OCI-M2 (cell line): ENCODE data around the gene CASP8AP2.
"Not testable (repeated sequence)": the region's sequence is repeated elsewhere in the genome, so short reads cannot be mapped to it uniquely, and the experiment has no call there.

Experiments used
- DNase-seq: peaks from one replicate; lab custom pipeline; 2025; ENCODE audit not compliant: unreplicated experiment; lab: John Stamatoyannopoulos, UW

CASP8AP2 gene

DNA sequence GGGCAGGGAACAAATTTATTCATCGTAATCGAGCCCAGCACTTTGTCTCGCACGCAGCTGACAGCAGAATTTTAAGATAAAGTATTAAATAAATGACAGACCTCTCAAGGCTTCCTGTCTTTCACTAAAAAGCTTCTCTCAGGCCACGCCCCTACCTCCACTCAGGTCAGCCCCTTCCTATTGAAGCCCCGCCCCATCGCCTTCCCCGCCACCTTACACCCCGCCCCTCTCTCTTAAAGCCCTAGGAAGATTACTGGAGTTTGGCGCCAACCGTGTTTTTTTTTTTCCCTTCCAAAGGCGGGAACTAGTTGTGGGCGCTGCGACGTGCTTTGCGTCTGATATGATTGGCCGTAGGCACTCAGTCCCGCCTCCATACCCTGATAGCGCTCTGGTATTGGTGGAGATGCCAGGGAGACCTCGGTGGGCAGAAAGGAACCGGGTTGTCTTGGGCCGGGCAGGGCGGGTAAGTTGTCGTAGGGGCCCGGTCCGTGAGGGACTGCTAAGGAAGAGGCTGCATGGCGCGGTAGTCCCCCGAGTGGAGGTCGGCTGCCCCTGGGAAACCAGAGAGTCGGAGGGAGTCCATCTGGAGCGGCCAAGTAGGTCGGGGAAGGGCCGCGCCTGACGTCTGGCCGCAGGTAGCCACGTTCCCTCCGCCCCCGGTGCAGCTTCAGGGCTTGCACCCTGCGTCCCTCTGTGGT, at the start of gene CASP8AP2:
TSS of gene CASP8AP2 (plus strand) at position 409 of the 698 bp plus-strand sequence.
- peak; percentile 97 for DNase-seq

DNA sequence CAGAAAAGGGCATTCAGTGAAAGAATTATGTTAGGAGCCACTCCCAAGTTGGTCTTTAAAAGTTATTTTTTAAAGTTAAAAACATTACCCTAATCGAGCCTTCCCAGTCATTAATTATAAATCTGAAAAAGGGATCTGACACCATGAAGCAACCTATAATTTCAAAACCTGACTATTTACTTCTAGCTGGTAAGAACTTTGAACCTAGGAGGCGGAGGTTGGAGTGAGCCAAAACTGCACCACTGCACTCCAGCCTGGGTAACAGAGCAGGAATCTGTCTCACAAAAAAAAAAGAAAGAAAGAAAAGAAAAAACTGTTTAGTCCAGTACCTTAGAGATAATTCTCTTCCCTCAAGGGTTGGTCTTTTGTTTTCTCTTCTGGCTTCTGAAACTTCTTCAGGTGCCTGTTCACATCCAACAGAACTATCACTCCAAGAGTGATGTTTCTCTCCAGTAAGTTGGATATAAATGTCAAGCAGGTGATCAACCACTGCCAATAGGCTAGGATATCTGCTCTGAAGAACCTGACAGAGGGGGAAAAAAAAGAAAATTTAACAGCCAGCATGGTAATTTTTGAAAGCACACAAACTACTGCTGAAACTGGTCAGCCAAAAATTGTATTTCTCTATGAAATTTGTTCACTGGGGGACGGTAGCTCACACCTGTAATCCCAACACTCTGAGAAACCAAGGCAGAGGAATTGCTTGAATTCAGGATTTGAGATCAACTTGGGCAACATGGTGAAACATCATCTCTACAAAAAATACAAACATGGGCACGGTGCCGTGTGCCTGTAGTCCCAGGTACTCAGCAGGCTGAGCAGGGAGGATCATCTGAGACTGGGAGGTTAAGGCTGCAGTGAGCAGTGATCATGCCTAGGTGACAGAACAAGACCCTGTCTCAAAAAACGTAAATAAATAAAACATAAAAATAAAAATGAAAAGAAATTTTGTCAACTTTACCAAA, 48.3 kb upstream of the CASP8AP2 start:
- DNase-seq = no peak

DNA sequence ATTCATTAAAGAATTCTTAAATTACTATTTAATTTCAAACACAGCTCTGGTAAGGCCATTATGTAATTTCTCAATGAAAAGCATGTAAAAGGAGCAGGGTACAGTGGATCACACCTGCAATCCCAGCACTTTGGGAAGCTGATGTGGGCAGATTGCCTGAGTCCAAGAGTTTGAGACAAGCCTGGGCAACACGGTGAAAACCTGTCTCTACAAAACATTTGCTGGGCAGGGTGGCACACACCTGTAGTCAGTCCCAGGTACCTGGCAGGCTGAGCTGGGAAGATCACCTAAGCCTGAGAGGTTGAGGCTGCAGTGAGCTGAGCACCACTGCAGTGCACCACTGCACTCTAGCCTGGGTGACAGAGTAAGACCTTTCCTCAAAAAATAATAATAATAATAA, 47.5 kb upstream of the CASP8AP2 start:
- DNase-seq = no peak

DNA sequence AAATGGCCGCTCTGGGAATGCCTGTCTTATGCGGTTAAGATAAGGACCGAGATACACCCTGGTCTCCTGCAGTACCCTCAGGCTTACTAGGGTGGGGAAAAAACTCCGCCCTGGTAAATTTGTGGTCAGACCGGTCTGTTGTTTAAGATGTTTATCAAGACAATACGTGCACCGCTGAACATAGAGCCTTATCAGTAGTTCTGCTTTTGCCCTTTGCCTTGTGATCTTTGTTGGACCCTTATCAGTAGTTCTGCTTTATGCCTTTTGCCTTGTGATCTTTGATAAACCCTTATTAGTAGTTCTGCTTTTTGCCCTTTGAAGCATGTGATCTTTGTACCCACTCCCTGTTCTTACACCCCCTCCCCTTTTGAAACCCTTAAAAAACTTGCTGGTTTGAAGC, 46.4 kb upstream of the CASP8AP2 start:
- DNase-seq = not testable (repeated sequence)

DNA sequence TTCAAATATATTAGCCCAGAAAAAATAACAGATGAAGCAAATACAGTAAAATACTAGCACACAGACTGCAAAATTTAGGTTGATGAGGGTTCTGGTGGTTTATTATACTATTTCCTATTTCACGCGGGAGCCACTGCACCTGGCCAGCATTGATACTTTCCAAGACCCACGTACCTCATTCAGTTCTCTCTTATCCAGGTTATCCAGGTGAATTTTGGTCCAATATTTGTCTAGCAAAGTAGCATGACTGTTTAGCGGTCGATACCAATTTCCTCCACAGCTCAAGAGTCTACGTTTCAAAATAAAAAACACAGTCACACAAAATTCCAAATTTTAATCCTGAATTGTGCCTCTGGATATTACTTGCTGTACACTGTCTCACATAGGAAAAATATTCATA, 44.8 kb upstream of the CASP8AP2 start:
- DNase-seq = no peak

DNA sequence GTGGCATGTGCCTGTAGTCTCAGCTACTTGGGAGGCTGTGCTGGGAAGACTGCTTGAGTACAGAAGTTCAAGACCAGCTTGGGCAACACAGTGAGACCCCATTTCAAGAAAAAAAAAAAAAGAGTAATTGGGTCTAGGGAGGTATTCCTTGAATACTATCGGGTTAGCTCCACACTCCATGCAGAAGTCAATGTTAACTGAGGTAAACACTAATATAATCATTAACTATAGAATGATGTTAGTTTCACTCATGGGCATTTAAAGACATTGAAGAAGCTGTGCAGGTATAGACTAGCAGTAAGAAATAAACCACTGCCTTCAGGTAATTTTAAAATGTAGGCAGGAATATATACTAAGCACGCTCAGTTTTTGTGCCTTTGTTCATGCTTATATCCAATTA, 42.7 kb upstream of the CASP8AP2 start:
- DNase-seq = no peak

DNA sequence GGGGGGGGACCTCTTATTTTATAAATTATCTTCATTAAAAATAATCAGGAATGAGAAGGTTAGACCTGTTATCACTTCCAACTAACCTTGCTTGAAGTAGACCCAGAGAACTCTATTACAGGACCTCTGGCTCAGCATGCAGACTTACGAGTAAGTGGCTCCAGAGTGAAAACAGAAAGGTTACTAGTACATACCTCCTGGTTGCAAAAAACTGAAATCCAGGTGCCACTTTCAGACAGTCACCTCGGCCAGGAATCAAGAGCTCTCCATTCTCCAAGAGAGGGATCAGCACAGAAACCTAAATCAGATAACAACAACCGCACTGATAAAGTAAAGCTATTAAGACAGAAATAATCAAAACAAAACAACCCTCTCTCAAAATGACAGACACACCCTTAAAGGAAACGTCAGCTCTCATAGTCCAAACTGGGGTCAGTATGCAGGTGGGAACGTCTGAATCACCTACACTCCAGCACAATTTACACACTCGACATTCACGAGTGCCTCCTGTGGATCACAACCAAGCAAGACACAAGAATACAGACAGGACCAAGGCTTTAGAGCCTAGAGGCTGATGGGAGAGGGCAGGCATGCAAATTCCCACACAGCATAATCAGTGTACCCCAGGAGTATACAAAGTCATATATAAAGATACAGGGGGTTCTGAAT, 41.9 kb upstream of the CASP8AP2 start:
- DNase-seq = no peak

DNA sequence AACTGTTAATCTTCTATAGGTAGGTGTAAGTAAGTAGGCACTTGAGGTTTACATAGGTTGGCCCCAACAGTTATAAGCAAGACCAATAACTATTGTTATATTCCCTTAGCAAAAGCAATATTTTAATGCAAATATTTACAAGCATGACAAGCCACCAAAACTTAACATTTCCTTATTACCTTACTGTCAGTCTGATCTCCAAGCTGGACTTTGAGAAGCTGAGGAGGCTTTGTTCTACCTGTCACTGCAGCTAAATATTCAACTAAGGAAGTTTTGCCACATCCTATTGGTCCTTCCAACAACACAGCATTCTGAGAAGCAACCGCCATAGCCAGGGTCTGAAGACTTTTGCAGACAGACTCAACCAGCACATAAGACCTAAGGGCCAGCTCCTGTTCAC, 39.7 kb upstream of the CASP8AP2 start:
- DNase-seq = no peak

DNA sequence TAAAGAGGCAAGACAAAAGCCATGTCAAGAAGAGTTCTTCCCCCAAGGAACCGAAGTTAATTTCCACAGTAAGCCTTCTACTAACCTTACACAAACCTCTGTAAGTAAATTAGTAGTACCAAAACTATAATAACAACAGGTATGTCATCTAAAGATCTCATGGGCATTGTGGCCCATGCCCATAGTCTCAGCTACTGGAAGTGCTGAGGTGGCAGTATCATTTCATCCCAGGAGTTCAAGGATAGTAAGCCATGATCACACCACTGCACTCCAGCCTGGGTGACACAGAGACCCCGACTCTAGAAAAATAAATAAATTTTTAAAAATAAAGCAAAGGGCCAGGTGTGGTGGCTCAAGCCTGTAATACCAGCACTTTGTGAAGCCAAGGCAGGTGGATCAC, 39.3 kb upstream of the CASP8AP2 start:
- DNase-seq = no peak

DNA sequence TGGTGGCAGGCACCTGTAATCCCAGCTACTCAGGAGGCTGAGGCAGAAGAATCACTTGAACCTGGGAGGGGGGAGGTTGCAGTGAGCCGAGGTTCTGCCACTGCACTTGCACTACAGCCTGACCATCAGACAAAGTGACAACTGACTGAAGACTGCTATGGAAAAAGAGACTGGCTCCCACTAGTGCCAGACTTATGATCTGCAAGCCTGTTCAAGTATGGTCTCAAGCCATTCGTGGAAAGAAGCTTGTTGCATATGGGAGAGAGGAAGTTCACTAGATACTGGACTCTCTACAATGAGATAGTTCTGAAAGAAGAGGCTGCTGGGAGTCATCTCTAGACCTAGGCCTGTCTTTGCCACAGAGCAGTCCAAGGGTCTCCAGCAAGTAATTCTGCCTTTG, 36.8 kb upstream of the CASP8AP2 start:
- peak; percentile 34 for DNase-seq

DNA sequence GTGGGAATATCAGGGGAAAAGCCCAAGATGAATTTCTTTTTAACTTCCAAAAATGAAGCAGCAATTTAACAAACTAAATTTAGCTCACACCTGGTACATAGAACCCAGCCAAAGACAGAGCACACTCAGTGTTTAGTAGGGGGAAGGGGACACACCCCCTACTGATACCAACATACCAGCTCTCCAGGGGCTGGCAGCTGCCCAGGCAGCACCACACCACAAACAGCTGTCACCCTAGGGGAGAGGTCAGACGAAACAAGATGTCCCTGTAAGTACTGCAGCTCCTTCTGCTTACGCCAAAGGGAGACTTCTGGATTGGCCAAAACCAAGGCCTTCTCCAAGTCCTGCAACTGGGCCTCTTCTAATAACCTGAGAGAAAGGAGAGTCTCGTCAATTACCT, 36.1 kb upstream of the CASP8AP2 start:
- no peak for DNase-seq

DNA sequence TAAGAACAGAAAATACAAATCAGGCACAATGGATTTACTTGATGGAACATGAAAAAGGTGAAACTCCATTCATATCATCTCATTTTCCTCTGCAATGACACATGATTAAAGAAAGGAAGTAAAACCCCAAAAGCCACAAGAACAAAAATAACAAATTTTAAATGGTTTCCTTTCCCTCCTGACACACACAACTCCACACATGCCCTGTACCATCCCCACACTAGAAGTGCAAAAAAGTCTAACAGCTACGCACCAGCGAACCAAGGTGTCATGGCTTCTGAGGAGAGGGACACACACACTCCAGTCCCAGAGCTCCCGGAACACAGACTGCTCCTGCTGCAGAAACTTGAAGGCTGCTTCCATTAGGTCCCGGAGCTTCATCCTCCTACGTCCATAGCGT, 35.4 kb upstream of the CASP8AP2 start:
- no peak for DNase-seq

DNA sequence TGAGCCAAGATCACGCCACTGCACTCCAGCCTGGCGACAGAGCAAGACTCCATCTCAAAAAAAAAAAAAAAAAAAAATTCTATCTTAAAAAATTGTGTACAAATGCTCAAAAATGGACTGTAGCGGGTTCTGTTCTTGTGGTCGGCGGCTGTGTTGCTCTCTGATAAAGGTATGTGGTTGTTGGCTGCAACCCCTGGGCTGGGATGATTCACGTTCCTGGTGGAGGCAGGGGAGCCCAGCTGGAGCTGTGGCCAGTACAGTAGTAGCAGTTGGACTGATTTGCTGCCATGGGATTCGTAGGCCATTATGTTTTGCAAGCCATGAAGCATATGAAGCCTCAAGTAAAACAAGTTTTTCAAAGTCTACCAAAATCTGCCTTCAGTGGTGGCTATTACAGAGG, 32.4 kb upstream of the CASP8AP2 start:
- no peak for DNase-seq

DNA sequence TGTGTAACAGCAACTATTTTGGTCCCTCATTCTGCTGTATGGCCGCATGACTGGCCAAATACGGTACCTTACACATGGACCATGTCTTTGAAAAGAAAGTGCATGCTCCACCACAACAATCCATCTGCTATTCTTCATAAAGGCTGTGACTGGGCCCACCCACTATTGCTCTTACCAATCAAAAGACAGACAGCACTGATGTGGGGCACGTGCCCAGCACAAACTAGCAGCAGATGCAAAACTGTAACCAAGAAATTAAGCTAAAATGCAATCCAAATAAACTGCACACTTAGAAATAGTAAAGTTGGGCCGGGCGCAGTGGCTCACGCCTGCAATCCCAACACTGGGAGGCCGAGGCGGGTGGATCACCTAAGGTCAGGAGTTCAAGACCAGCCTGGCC, 30.6 kb upstream of the CASP8AP2 start:
- DNase-seq = no peak

DNA sequence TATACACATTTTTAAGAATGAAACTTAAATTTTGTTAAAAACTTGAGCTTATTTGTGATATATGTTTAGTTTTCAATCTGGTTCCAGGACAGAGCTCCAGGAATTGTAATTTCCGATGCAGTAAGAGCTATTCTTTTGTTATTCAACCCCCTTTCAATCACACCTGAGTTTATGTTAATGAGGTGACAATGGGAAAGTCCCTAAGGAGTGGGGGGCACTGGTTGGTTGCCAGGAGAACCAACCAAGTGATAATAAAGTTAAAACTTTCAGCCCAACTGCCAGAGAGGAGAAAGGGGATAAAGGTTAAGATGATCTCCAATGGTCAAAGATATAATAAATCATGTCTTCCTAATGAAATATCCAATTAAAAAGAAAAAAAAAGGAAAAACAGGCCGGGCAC, 29.9 kb upstream of the CASP8AP2 start:
- no peak for DNase-seq

DNA sequence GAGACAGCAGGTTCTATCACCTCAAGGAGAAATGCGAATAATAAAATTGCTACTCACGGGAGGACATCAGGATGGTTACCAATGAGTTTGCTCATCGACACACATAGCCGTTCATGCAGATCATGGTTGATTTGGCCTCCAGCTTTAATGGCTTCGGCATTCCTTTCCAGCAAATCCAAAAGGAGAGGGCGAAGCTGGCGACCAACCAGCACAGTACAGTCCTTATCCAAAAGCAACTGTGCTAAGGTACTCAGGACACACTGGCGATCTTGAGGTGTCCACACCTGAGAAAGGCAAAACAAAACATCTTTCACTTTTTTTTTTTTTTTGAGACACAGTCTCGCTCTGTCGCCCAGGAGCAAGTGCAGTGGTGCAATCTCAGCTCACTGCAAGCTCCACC, 26.4 kb upstream of the CASP8AP2 start:
- DNase-seq = no peak

DNA sequence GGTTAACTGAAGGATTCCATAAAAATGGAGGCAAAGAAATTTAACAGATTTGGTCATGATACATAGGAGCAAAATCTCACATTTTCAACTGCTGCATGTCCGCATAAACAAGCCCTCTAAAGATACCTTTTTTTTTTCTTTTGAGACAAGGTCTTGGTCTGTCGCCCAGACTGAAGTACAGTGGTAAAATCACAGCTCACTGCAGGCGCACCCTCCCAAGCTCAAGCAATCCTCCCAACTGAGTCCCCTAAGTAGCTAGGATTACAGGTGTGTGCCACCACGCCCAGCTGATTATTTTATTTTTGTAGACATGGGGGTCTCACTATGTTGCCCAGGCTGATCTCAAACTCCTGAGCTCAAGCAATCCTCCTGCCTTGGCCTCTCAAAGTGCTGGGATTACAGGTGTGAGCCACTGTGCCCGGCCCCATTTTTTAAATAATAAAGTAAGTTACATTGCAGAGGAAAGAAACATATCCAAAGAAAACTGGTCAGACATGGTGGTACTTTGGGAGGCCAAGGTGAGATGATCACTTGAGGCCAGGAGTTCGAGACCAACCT, 23.8 kb upstream of the CASP8AP2 start:
- no peak for DNase-seq

DNA sequence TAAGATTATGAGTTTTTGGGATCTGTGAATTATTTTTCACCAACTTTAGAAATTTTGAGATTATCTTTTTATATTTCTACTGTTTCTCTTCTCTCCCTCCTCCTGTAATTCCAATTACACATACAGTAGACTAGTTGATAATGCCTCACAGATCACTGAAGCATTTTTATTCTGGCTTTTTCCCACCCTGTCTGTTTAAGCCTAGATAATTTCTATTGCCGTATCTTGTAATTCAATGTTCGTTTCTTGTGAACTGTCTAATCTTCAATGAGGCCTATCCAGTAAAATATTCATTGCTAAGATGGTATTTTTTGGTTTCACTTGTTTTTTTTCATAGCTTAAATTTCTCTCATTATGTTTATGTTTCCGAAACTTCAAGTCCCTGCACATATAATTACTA, 22.1 kb upstream of the CASP8AP2 start:
- DNase-seq = no peak

DNA sequence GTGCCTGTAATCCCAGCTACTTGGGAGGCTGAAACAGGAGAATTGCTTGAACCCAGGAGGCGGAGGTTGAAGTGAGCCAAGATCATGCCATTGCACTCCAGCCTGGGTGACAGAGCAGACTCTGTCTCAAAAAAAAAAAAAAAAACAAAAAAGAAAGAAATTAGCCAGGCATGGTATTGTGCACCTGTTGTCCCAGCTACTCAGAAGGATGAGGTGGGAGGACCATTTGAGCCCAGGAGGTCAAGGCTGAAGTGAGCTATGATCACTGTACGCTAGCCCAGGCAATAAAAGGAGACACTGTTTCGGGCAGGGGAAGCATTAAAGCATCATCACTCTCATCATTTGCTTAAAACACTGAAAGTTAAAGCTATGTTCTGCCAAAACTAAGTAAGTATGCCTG, 16.3 kb upstream of the CASP8AP2 start:
- not testable (repeated sequence) for DNase-seq

DNA sequence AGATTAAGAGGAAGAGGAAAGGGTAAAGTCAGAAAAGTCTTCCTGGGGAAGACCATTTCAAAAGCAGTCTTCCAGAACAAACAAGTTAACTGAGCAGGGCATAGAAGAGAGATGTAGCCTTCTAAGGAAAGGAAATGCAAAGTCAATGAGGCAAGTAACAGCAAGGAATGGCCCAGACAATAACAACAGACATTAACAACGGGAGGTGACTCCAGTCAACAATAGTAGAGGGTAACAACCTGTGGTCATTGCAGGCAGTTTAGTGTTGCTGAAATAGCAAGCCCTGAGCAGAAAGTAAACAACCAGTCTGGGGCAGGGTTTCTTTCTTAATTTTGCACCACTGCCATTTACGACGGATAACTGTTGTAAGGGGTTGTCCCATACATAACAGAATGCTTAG, 12.2 kb upstream of the CASP8AP2 start:
- DNase-seq = no peak

DNA sequence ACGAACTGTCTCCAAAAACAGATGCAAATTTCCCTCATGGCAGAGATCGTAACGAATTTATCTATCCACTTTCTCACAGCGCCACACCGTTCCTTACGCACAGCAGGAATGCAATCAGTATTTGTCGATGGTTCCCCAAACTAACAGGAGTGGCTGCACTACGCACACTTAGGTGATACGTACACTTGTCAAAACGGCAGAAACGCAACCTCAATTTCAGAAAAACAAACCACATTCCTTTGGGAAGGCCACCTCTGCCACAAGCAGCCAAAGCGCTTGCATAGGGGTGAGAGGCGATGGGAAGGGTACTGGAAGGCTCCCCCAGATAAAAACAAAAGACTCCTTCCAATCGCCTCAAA, 10.7 kb upstream of the CASP8AP2 start:
- peak; percentile 66 for DNase-seq
